GM20431 (cell line): ENCODE results near the gene ARX.

Source experiments
- in situ Hi-C: fragments of 300-500 bp; cut with MseI, MboI; formaldehyde crosslinking; loops from one replicate; pipeline ENCODE4 v1.15.0; 2020; ENCODE audit warnings: low sequenced_read_pairs; ENCODE audit not compliant: unreplicated experiment

Gene ARX

GRCh38 chrX:25017667-25018247 lies 2.0 kb upstream of the ARX start:
- in situ Hi-C loops = loop anchor here (25.0 kb wide), 1 partner anchor 155 kb away; no protein-coding TSS in a partner anchor

GRCh38 chrX:25016938-25017598 lies 1.3 kb upstream of the ARX start:
- in situ Hi-C loops = loop anchor here (25.0 kb wide), 1 partner anchor 155 kb away; no protein-coding TSS in a partner anchor

- in situ Hi-C loops = loop anchor here (25.0 kb wide), 1 partner anchor 154 kb away; no protein-coding TSS in a partner anchor
These were observed 551 bp upstream of the ARX start for GRCh38 chrX:25016361-25016671.

GRCh38 chrX:25014366-25014838 lies 1.4 kb downstream of the ARX start:
- in situ Hi-C loops = loop anchor here (25.0 kb wide), 1 partner anchor 152 kb away; no protein-coding TSS in a partner anchor

GRCh38 chrX:25013632-25014365 lies 2.0 kb downstream of the ARX start:
- in situ Hi-C loops = loop anchor here (25.0 kb wide), 1 partner anchor 151 kb away; no protein-coding TSS in a partner anchor

GRCh38 chrX:25012793-25013631 lies 2.8 kb downstream of the ARX start:
- in situ Hi-C loops = loop anchor here (25.0 kb wide), 1 partner anchor 151 kb away; no protein-coding TSS in a partner anchor

GRCh38 chrX:25012433-25012735 lies 3.4 kb downstream of the ARX start:
- in situ Hi-C loops = loop anchor here (25.0 kb wide), 1 partner anchor 150 kb away; no protein-coding TSS in a partner anchor

GRCh38 chrX:25011589-25012432 lies 4.0 kb downstream of the ARX start:
- in situ Hi-C loops = loop anchor here (25.0 kb wide), 1 partner anchor 150 kb away; no protein-coding TSS in a partner anchor

- in situ Hi-C loops = loop anchor here (25.0 kb wide), 1 partner anchor 149 kb away; no protein-coding TSS in a partner anchor
These were observed 4.8 kb downstream of the ARX start for GRCh38 chrX:25010784-25011588.

- in situ Hi-C loops = loop anchor here (25.0 kb wide), 1 partner anchor 147 kb away; no protein-coding TSS in a partner anchor
These were observed 6.4 kb downstream of the ARX start for GRCh38 chrX:25009407-25009806.

GRCh38 chrX:25007059-25008053 lies 8.4 kb downstream of the ARX start:
- in situ Hi-C loops = loop anchor here (25.0 kb wide), 1 partner anchor 145 kb away; no protein-coding TSS in a partner anchor

GRCh38 chrX:25006586-25007058 lies 9.1 kb downstream of the ARX start:
- in situ Hi-C loops = loop anchor here (25.0 kb wide), 1 partner anchor 144 kb away; no protein-coding TSS in a partner anchor

GRCh38 chrX:25005382-25006185 lies 10.2 kb downstream of the ARX start:
- in situ Hi-C loops = loop anchor here (25.0 kb wide), 1 partner anchor 143 kb away; no protein-coding TSS in a partner anchor

GRCh38 chrX:25005034-25005381 lies 10.8 kb downstream of the ARX start:
- in situ Hi-C loops = loop anchor here (25.0 kb wide), 1 partner anchor 143 kb away; no protein-coding TSS in a partner anchor

GRCh38 chrX:25004485-25005032 lies 11.2 kb downstream of the ARX start:
- in situ Hi-C loops = loop anchor here (25.0 kb wide), 1 partner anchor 142 kb away; no protein-coding TSS in a partner anchor
